ENCODE measurements around the gene EDAR.

The EDAR gene

DNA sequence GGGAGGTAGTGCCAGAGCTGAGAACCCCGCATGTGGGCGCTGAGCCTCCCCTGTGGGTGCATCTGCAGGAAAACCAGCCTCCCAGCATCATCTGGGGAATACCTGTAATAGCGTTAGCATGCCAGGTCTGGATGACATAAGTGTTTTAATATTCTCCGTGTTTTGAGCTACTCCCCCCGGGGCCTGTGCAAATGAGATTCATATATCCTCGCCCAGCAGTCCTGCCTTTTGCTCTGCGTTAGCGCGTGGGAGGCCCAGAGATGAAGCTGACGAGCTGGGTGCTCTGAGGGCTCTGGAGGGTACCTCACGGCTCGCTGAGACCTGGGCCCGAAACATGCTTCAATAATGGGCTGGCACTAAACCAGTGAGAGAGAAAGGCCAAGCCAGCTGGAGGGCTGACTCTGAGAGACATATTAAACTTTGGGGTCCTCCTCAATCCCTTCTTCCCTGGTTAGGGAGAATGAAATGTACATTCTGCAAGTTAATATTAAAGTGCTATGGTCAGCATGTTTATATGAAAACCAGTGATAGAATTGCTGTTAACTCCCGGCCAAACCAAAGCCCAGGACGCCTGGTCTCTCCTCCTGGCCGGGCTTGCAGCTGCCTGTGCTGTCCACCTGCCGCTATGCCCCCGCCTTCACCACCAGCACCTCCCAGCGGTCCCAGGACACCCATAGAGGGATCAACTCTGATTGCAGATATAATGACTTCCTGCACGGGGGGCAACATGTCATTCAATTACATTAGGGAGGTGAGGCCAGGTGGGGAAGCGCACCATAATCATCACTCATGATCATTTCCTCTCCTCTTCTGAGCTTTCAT, 77.0 kb downstream of the EDAR start:
- DNase-seq (ENCODE audit: low read depth in 3 of 3, low spot score in 1 of 3): no peak

DNA sequence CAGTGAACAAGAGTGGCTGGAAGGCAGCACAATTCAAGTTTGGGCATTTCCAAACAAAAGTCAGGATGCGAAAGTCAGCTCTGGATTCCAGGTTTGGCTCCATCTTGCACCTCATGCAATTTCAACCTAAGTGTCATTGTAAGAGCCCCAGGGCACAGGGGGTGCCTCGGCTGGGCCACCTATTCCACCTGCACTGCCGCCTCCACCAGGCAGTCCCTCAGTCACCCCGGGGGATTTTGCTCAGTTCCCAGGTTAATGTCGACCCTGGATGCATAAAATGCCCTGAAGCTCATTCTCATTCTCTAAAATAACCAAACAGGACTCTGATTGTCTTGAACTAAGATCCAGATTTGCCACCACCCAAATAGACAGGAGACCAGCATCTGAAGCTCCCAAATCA, 77.6 kb downstream of the EDAR start:
- DNase-seq (ENCODE audit: low read depth in 3 of 3, low spot score in 1 of 3): no peak

DNA sequence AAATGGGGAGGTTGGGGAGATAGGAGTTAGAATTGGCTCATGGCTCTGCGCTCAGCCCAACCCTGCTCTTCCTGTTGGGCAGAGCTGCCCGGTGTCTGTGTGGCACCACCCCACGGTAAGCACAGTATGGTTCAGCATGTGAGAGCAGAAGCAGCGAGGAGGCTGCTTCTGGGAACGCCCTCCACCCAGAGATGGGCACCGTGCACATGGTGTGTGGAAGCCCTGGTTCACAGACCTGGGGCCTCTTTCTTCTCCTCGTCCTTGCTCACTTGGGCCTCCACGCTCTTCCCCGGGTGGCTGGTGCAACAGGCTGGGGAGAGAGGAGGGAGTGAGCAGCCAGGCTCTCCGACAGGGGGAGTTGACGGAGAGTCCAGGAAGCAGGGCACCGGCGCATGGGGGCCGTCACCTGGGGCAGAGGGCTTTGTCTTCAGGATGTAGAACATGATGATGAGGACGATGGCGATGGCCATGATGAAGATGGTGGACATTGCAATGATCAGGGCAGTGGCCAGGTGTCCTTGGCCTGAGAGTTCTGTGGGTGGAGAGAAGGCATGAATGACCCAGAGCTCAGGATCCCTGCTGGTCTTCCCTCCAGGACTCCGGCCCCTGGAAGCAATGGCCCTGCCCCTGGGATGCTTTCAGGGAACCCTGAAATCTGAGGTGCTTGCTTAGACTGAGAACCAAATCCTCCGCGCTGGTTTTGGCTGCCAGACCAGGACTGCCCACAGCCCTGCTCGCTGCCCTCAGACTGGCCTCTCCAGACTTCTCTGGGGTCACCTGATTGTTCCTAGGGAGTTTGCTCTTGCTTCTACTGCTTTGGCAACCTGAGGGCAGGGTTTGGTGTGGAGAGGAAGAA, 78.3 kb downstream of the EDAR start:
- DNase-seq (ENCODE audit: low read depth in 3 of 3, low spot score in 1 of 3): no peak

DNA sequence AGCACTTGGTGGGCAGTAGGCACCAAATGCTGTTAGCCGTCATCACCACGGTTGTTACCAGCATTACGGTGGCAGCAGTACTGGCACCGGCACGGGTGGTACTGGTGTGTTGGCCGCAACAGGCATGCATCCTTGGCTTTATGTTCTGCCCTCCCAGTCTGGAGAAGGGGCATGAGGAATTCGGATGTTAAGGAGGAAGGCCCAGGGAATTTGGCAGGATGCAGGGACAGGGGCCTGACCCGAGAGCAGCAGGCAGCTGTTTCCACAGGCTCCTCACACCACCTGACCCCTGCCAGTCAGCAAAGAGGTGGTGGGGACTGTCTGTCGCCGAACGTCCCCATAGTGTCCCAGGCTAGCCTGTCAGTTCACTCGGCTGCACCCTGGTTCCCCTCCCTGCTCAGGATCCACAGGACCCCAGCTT, 79.0 kb downstream of the EDAR start:
- DNase-seq (ENCODE audit: low read depth in 3 of 3, low spot score in 1 of 3): no peak

DNA sequence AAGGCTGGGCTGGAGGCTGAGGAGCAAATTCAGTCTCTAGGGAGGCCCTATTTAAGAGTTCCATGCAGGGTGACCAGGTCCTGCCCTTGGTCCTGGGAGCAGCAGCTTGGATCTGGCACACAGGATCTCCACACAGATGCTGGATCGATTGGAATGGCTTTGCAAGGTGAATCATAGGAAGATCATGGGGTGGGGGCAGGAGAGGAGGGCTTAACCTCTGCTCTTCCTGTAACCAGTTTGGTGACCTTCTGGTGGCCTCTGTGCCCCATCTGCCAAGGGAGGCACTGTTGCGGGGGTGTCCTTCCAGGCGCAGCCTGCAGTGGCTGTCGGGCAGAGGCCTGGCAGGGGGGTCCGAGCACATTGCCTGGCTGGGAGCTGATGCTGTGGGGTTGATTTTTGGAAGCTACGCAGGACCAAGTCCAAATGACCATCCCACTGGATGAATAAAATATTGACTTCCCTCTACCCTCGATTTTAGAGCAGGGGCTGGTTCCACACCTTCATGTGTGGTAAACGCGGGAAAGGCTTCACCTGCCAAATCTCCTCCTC, 79.7 kb downstream of the EDAR start:
- no peak for DNase-seq (ENCODE audit: low read depth in 3 of 3, low spot score in 1 of 3)

DNA sequence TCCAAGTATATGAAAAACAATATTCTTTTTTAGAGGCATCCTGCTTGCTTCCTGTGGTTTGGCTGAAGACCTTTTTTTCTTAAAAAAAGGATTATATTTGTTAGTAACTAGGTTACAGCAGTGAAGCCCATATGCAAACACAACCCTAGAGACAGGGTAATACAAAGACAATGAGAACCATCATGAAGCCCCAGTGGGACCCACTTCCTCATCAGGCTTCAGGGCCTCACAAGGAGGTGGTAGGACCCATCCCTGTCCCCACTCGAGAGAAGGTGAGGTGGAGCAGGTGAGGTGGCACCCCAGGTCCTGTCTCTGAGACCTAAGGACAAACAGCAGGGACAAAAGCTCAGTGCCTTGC, 80.3 kb downstream of the EDAR start:
- DNase-seq (ENCODE audit: low read depth in 3 of 3, low spot score in 1 of 3): no peak

- no peak for DNase-seq (ENCODE audit: low read depth in 3 of 3, low spot score in 1 of 3)
Observed at GRCh38 chr2:108907822-108908712, 81.0 kb downstream of the EDAR start.

- DNase-seq (ENCODE audit: low read depth in 3 of 3, low spot score in 1 of 3): no peak
Observed at GRCh38 chr2:108906403-108907077, 82.5 kb downstream of the EDAR start.

- DNase-seq (ENCODE audit: low read depth in 3 of 3, low spot score in 1 of 3): no peak
Observed at GRCh38 chr2:108905906-108906305, 83.1 kb downstream of the EDAR start.

- DNase-seq (ENCODE audit: low read depth in 3 of 3, low spot score in 1 of 3): no peak
Observed at GRCh38 chr2:108905176-108905575, 83.8 kb downstream of the EDAR start.

DNA sequence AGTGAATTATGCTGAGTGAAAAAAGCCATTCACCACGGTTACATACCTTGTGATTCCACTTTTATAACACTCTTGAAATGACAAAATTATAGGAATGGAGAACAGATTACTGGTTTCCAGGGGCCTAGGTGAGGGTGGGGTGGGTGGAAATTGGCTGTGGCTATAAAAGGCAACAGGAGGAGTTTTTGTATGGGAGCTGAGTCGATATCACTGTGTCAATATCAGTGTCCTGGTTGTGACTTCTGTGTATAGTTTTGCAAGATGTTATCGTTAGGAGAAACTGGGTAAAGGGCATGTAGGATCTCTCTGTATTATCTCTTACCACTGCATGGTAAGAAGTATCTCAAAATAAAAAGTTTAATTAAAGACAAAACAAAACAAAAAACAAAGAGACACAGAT, 84.3 kb downstream of the EDAR start:
- no peak for DNase-seq (ENCODE audit: low read depth in 3 of 3, low spot score in 1 of 3)

- no peak for DNase-seq (ENCODE audit: low read depth in 3 of 3, low spot score in 1 of 3)
Observed at GRCh38 chr2:108898315-108899082, 90.5 kb downstream of the EDAR start.

DNA sequence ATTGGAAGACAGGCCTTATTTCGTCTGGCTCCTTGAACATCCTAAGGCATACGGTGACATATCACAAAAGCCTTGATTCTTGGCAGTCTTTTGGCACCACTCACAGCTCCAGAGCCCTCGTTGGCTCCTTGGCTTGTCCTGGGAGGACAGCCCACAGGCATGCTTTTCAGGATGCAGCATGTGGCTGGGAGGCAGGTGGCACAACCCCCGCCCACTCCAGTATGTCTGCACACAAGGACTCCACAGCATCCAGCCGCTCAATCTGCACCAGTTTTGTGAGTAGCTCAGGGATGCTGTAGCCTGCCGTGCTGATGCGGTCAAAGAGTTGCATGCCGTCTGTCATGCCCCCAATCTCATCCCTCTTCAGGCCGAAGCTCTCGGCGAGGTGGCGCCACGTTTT, 92.3 kb downstream of the EDAR start:
- DNase-seq (ENCODE audit: low read depth in 3 of 3, low spot score in 1 of 3): no peak

DNA sequence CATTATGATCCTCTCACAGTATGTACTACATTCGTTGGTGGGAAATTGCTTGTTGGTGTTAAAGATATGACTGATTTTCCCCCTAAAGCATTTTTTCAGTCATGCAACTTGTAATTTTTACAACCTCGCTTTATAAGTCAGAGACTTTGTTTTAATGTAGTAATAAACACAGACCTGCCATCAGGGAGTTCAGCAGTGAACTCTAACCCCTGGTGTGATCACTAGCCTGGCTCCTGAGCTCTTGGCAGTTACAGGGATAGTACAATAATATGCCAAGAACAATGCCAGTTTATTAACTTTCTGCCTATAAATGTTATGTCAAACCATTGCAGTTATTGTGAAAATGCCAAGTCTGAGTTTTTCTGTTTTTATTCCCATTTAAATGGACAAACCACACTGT, 93.8 kb downstream of the EDAR start:
- DNase-seq (ENCODE audit: low read depth in 3 of 3, low spot score in 1 of 3): no peak

DNA sequence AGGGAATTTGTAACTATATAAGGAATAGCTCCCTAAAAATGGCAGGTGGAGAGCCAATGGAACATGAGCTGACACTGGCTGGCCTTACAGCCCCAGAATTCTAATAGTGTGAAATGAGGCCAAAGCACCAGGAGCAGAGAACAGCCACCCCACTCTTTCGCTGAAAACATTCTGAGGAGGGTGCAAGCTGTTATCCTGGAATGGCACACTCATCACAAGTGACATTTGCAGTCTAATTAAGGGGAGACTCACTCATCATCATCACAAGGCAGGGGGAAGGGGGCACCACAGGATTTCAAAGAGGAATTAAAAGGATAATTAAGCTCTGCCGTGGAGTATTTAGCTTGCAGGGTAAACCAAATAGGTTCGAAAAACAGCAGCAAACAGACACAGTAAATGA, 94.3 kb downstream of the EDAR start:
- DNase-seq (ENCODE audit: low read depth in 3 of 3, low spot score in 1 of 3): no peak

GRCh38 chr2:108893277-108893676, 95.7 kb downstream of the EDAR start:
- DNase-seq (ENCODE audit: low read depth in 3 of 3, low spot score in 1 of 3): no peak

DNA sequence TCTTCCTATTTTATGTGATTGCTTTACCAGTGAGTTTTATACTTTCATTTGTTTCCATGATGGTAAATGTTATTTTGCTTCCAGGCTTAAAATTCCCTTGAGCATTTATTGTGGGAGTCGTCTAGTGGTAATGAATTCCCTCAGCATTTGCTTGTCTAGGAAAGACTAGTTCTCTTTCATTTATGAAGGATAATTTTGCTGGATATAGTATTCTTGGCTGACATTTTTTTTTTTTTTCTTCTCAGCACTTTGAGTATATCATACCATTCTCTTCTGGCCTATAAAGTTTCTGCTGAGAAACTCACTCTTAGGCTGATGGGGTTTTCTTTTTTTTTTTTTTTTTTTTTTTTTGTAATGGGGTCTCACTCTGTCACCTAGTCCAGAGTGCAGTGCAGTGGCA, 99.1 kb downstream of the EDAR start:
- no peak for DNase-seq (ENCODE audit: low read depth in 3 of 3, low spot score in 1 of 3)

GRCh38 chr2:108884619-108885018, 104.4 kb downstream of the EDAR start:
- no peak for DNase-seq (ENCODE audit: low read depth in 3 of 3, low spot score in 1 of 3)

DNA sequence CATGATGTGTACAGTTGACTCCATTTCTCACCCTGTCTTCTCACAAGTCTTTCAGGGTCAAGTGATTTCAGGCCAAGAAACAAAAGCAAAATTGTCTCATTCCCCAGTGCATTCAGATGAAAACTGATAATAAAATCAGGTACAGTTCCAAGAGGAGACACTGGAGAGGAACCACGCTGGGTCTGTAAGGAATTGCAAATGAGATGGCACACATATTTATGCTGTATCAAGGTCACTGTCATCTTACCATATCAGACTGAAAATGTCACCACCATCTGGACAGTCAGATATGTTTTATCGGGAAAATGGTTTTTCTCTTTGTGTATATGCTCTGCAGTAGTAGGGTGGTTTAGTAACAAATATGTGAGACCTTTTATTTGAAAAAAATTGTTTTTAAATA, 110.7 kb downstream of the EDAR start:
- DNase-seq (ENCODE audit: low read depth in 3 of 3, low spot score in 1 of 3): no peak

GRCh38 chr2:108877506-108877905, 111.5 kb downstream of the EDAR start:
- DNase-seq (ENCODE audit: low read depth in 3 of 3, low spot score in 1 of 3): no peak

Measured in stimulated activated CD4-positive, alpha-beta T cell treated with anti-CD3 and anti-CD28 coated beads, TNF-alpha, amount 100 ng/mL, for 1 hour (primary cell).